Gastrocnemius medialis (tissue), 4 donors: ENCODE results near the gene DOCK10. TPM values are rescaled to one million over a fixed set of nuclear protein-coding genes. Genes with fewer than 3 reads are reported as not detected.

ENCODE experiments used
- ATAC-seq, 2 donors: fragments of 150-250 bp; one replicate each; pipeline ENCODE4 v1.9.1; 2016
- DNase-seq, 2 donors: peaks; one replicate each; pipeline ENCODE4 v3.0.0-alpha.2; 2019
- H3K27ac ChIP-seq, 4 donors: fragments of 200-600 bp; sonication (generic); 1 replicate in 1 of 4; 2 replicates in 3 of 4; pipeline ENCODE4 v1.5.1; 2016 to 2018; ENCODE audit warnings: mild to moderate bottlenecking in 2 of 4, moderate library complexity in 1 of 4
- H3K27me3 ChIP-seq, 3 donors: fragments of 200-600 bp; sonication (generic) in 2 of 3; 1 replicate in 1 of 3; 2 replicates in 2 of 3; pipeline versions ENCODE4 v1.5.1 to v1.6.0; 2016 to 2019; ENCODE audit warnings: mild to moderate bottlenecking in 1 of 3, moderate library complexity in 1 of 3
- H3K36me3 ChIP-seq, 2 donors: fragments of 200-600 bp; sonication (generic) in 1 of 2; one replicate each; pipeline ENCODE4 v1.5.1; 2017 to 2018
- H3K4me1 ChIP-seq, 2 donors: fragments of 200-600 bp; sonication (generic) in 1 of 2; one replicate each; pipeline ENCODE4 v1.5.1; 2016 to 2017; ENCODE audit warnings: mild to moderate bottlenecking in 2 of 2
- H3K4me3 ChIP-seq, 4 donors: fragments of 200-600 bp; sonication (generic) in 3 of 4; 1 replicate in 1 of 4; 2 replicates in 3 of 4; pipeline ENCODE4 v1.5.1; 2016 to 2019; ENCODE audit warnings: mild to moderate bottlenecking in 2 of 4
- H3K9me3 ChIP-seq, 3 donors: fragments of 200-600 bp; sonication (generic) in 2 of 3; 1 replicate in 1 of 3; 2 replicates in 2 of 3; pipeline ENCODE4 v1.5.1; 2016 to 2019
- POLR2A ChIP-seq, 2 donors: fragments of 450-650 bp; IDR thresholded peaks; one replicate each; pipeline ENCODE4 v1.6.1; 2017; ENCODE audit warnings: antibody characterized with exemption in 2 of 2, mild to moderate bottlenecking in 2 of 2, moderate library complexity in 2 of 2
- in situ Hi-C, 4 donors: fragments of 200-750 bp; cut with MboI; loops; one replicate each; pipeline versions ENCODE4 v1.15.0 to v1.8.0; 2017; ENCODE audit warnings: low sequenced_read_pairs in 4 of 4
- intact Hi-C: fragments of 100-400 bp; cut with DNase I; formaldehyde crosslinking; loops from one replicate; pipeline ENCODE4 v1.15.1; 2023; ENCODE audit warnings: low total_unique reads
- total RNA-seq, 4 donors: library from RNA; depleted of rRNA; stranded (reverse); fragments of >200 nt; gene quantifications; one replicate each; pipeline versions ENCODE4 v1.1.0 to v1.2.3, GENCODE V29; 2016
- TF ChIP-seq, protein P1 (sequence below), 5 experiments: fragments of 450-650 bp in 3 of 5; fragments of 200-600 bp in 2 of 5; sonication (generic) in 2 of 5; IDR thresholded peaks in 4 of 5; conservative IDR thresholded peaks in 1 of 5; 1 replicate in 4 of 5; 2 replicates in 1 of 5; pipeline ENCODE4 v1.5.1; 2016 to 2019; ENCODE audit warnings: antibody characterized with exemption in 5 of 5, mild to moderate bottlenecking in 3 of 5, moderate library complexity in 3 of 5

DOCK10 gene
- total RNA-seq, 4 donors from 2014 or later = 0.97 to 1.9 (median 1.4) TPM

DNA sequence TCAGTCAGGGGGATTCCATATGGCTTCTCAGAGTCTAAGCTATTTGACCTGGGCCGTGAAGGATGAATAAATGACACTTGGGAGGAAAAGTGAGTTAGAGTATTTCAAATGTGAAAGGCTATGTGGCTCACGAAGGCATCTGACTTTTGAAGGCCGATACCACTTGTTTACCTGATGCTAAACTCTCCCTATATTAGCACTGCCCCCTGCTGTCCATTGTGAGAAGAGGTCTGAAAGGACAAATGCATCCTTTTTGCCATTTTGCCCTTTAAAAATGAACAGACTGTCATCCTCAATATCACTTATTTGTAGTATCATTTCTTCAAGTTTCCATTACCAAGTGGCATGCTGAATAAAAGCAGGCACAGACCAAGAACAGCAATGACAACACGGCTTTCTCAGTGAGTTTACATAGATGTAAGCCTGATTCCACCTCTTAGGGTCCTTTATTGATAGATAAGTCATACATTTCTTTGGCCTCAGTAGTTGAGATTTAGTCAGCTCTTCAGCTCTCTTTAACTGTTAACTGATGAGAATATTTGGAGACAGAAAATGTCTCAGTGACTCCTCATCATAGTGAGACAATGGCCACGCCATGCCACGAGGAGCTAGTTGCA is 40.1 kb downstream of the DOCK10 start:
- intact Hi-C loops (loop anchor here (5.0 to 10.0 kb wide), 2 partner anchors 70 to 217 kb away; no protein-coding TSS in a partner anchor), in situ Hi-C loops (no loop called here)
- peak; percentile 17 to 29 for DNase-seq
- no peak for TF ChIP-seq POLR2A (IDR thresholded peaks at IDR 0.05)
- TF ChIP-seq, protein P1, sequence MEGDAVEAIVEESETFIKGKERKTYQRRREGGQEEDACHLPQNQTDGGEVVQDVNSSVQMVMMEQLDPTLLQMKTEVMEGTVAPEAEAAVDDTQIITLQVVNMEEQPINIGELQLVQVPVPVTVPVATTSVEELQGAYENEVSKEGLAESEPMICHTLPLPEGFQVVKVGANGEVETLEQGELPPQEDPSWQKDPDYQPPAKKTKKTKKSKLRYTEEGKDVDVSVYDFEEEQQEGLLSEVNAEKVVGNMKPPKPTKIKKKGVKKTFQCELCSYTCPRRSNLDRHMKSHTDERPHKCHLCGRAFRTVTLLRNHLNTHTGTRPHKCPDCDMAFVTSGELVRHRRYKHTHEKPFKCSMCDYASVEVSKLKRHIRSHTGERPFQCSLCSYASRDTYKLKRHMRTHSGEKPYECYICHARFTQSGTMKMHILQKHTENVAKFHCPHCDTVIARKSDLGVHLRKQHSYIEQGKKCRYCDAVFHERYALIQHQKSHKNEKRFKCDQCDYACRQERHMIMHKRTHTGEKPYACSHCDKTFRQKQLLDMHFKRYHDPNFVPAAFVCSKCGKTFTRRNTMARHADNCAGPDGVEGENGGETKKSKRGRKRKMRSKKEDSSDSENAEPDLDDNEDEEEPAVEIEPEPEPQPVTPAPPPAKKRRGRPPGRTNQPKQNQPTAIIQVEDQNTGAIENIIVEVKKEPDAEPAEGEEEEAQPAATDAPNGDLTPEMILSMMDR (IDR thresholded peaks at IDR 0.05 in 4 of 5, conservative IDR thresholded peaks at IDR 0.05 in 1 of 5) = peak; percentile 27 to 67 (median 61)
- Histone ChIP-seq H3K27me3 (no peaks in the 10 kb centered on the region), H3K4me1 (peaks cover 0 to 4% of the 10 kb centered on the region in 2 donors), H3K4me3 (no peak overlapping the region), H3K27ac (no peak overlapping the region), H3K9me3 (no peaks in the 10 kb centered on the region), H3K36me3 (no peaks in the 10 kb centered on the region)
- peak; percentile 78 to 79 for ATAC-seq

DNA sequence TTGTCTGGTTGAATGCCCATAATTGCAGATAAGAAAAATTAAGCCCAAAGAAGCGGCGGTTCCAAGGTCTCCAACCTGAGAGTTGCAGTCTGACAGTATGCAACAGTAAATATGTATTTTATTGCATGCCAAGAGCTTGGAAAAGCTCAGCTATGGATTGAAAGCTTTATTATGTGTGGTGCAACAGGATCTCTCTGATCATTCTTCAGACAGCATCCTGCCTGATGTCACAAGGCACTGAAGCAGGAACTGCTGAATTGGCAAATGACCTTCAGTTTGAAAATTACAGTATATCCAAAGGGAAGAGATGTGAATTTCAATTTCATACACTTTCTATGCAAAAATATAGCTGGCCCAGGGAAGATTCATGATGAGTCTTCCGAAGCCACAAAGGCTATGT is 42.5 kb downstream of the DOCK10 start:
- in situ Hi-C loops = no loop called here
- no peaks in the 10 kb centered on the region for H3K27me3 ChIP-seq

DNA sequence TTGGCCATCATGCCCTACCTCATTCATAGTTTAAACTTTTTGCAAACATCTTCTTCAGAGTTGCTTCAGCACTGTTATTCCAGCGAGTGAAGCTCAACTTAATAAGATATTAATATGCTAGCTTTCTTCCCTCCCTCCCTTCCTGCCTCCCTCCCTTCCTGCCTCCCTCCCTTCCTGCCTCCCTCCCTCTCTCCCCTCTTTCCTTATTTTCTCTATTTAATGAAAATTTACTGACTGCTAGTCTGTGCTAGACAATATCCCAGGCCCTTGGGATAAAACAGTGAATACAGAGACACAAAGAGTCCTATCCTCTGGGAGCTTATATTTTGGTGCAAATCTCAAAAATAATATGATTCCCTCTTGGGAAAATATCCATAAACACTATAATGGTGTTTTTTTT is 42.9 kb downstream of the DOCK10 start:
- H3K27ac ChIP-seq = no peak overlapping the region
- H3K4me3 ChIP-seq = no peak overlapping the region
- no peak for TF ChIP-seq POLR2A (IDR thresholded peaks at IDR 0.05)
- TF ChIP-seq, protein P1 (IDR thresholded peaks at IDR 0.05 in 4 of 5, conservative IDR thresholded peaks at IDR 0.05 in 1 of 5) = no peak
- H3K9me3 ChIP-seq = no peaks in the 10 kb centered on the region
- in situ Hi-C loops (no loop called here), intact Hi-C loops (no loop called here)
- ATAC-seq (no peak), DNase-seq (no peak)
- no peaks in the 10 kb centered on the region for H3K27me3 ChIP-seq
- H3K4me1 ChIP-seq = peaks cover 0 to 4% of the 10 kb centered on the region in 2 donors
- H3K36me3 ChIP-seq = no peaks in the 10 kb centered on the region

More for the DNA sequence above, 42.5 kb downstream of the DOCK10 start:
- TF ChIP-seq POLR2A (IDR thresholded peaks at IDR 0.05) = no peak
- TF ChIP-seq, protein P1 (IDR thresholded peaks at IDR 0.05 in 4 of 5, conservative IDR thresholded peaks at IDR 0.05 in 1 of 5) = no peak
- intact Hi-C loops = loop anchor here (5.0 to 10.0 kb wide), 2 partner anchors 67 to 215 kb away; no protein-coding TSS in a partner anchor
- ATAC-seq (no peak), DNase-seq (no peak)
- H3K9me3 ChIP-seq = no peaks in the 10 kb centered on the region
- H3K4me3 ChIP-seq = no peak overlapping the region
- no peaks in the 10 kb centered on the region for H3K36me3 ChIP-seq
- H3K4me1 ChIP-seq = peaks cover 0 to 4% of the 10 kb centered on the region in 2 donors
- no peak overlapping the region for H3K27ac ChIP-seq

DNA sequence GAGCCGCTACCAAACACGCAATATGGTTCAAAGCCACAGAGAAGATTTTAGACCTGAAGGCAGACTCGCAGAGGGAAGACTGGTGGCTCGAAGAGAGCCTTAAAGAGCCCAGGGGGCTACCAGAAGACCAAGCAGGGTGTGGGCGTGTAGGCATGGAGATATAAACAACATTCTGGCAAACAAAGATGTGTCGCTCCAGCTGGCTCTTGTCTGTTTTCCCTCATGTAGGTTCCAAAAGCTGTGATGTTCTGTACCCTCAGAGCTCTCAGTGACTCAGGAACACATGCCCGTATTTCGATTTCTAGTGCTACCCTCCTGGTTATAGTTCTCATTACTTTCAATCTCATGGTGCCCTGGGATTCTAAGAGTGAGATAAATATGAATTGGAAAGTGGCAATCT is 44.5 kb downstream of the DOCK10 start:
- in situ Hi-C loops = no loop called here
- DNase-seq = no peak

More for the DNA sequence above, 44.5 kb downstream of the DOCK10 start:
- H3K27ac ChIP-seq = peak overlapping the region in 1 of 4 donors; percentile 35
- peak; percentile 27 to 74 for ATAC-seq
- H3K36me3 ChIP-seq = no peaks in the 10 kb centered on the region
- peaks cover 0 to 4% of the 10 kb centered on the region in 2 donors for H3K4me1 ChIP-seq
- H3K27me3 ChIP-seq = no peaks in the 10 kb centered on the region
- H3K9me3 ChIP-seq = no peaks in the 10 kb centered on the region
- intact Hi-C loops = no loop called here
- TF ChIP-seq, protein P1 (IDR thresholded peaks at IDR 0.05 in 4 of 5, conservative IDR thresholded peaks at IDR 0.05 in 1 of 5) = no peak
- no peak for TF ChIP-seq POLR2A (IDR thresholded peaks at IDR 0.05)
- no peak overlapping the region for H3K4me3 ChIP-seq
